GM10847 (cell line): Measurements from ENCODE around the gene TMEM123.

Source experiments
- POLR2A ChIP-seq: IDR thresholded peaks from 2 replicates; pipeline ENCODE4 v1.6.1; 2011; ENCODE audit not compliant: insufficient read length; ENCODE audit errors: extremely low read depth

Gene TMEM123

DNA sequence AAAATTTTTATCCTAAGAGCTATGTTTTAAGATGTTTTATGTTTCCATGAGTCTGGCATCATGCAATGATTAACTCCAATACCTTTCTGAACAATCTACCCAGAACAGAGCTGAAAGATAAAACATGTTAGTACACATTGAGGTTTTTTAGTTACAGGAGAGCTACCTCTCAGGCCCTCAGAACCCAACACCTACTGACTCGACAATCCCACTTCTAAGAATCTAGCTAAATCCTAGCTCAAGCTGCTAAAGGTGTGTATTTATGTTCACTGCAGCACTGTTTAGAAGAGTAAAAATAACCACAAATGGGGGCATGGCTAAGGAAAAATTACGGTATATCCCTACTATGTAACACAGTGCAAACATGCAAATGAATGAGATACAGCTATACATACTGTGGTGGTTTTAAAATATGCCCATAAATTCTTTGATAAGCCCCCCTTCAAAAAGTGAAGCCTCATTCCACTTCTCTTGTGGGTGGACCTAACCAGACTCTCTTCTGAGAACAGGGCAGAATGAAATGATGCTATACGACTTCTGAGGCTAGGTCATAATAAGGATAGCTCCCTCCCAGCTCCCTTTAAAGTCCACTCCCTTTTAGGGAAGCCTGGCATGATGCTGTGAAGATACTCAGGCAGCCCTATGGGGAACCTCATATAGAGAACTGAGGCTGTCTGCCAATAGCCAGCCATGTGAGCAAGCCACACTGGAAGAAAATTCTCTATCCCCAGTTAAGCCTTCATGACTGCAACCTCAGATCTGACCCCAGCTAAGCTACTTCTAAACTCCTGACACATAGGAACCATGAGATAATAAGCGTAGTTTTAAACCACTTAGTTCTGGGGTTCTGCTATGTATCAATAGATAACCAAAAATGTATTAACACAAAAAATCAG lies 29.5 kb downstream of the TMEM123 start:
- no peak for TF ChIP-seq POLR2A

DNA sequence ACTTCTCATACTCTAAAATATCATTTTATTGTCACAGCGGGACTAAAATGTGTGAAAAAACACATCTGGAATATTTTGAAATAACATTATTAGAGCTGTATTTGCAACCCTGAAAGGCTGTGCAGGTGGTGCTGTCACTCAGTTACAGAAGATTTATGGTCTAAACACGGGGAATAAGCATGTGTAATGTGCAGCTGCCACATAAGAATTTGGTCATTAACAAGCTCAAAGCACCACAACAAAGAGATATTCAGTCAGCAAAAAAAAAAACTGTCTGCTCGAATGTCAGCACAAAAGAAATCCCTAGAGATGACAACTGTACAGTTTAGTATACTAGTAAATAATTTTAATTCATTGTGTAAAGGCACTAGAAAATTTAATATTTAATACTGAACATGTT lies 31.3 kb downstream of the TMEM123 start:
- TF ChIP-seq POLR2A: no peak

GRCh38 chr11:102420547-102420946 lies 32.0 kb downstream of the TMEM123 start:
- TF ChIP-seq POLR2A: no peak

DNA sequence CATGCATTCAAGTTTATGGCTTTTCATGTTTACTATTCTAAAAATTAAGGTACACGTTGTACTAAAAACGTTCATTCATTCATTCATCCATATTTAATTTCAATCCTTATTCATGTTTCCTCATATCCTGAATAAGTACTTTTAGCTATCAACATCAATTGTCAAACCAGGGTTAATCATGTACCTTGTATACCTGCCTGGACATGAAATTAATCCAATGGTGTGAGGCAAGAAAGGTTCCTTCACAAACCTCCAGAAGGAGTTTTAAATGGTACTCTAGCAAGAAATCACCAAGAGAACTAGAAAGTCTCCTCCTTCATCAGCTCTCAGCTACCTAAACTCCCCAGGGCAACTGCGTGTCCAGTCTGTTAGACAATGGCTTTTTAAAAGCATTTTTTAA lies 33.4 kb downstream of the TMEM123 start:
- no peak for TF ChIP-seq POLR2A

DNA sequence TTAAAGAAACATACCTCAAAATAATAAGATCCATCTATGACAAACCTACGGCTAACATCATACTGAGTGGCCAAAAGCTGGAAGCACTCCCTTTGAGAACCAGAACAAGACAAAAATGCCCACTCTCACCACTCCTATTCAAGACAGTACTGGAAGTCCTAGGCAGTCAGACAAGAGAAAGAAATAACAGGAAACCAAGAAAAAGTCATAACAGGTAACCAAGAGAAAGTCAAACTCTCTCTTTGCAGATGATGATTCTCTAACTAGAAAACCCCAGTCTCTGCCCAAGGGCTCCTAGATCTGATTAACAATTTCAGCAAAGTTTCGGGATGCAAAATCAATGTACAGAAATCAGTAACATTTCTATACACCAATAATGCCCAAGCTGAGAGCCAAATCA lies 35.6 kb downstream of the TMEM123 start:
- no peak for TF ChIP-seq POLR2A

DNA sequence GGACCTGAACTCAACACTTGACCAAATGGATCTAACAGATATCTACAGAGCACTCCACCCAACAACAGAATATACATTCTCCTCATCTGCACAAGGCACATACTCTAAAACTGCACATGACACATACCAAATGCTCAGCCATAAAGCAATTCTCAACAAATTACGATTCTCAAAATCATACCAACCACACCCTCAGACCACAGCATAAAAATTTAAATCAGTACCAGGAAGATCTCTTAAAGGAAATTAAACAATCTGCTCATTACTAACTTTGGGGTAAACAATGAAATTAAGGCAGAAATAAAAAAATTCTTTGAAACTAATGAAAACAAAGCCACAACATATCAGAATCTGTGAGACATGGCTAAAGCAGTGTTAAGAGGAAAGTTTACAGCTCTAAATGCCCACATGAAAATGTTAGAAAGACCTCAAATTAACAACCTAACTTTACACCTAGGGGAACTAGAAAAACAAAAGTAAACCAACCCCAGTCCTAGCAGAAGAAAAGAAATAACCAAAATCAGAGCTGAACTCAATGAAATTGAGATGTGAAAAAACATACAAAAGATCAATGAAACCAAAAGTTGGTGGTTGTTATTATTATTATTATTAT lies 37.2 kb downstream of the TMEM123 start:
- TF ChIP-seq POLR2A: no peak

DNA sequence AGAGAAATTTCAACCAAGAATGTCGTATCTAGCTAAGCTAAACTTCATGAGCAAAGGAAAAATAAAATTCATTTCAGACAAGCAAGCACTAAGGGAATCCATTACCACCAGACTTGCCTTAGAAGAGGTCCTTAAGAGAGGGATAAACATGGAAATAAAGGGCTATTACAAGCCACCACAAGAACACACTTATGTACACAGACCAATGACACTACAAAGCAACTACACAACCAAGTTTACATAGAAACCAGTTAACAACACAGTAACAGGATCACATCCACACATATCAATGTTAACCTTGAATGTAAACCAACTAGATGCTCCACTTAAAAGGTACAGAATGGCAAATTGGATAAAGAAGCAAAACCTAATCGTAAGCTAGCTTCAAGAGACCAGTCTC lies 38.0 kb downstream of the TMEM123 start:
- TF ChIP-seq POLR2A: no peak

DNA sequence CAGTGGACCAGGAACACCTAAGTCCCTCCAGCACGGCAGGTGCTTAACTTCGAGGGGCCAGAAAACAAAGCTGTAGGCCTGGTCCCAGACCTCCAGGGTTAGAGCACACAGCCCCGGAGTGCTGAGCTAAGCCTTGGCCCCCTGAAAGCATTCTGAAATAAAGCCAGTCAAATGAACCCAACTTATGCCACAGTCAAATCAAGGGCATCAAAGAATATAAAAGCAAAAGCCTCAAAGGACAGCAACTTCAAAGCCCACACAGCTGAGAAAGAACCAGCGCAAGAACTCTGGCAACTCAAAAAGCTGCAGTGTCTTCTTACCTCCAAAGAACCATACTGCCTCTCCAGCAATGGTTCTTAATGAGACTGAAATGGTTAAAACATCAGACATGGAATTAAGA lies 39.1 kb downstream of the TMEM123 start:
- TF ChIP-seq POLR2A: no peak

DNA sequence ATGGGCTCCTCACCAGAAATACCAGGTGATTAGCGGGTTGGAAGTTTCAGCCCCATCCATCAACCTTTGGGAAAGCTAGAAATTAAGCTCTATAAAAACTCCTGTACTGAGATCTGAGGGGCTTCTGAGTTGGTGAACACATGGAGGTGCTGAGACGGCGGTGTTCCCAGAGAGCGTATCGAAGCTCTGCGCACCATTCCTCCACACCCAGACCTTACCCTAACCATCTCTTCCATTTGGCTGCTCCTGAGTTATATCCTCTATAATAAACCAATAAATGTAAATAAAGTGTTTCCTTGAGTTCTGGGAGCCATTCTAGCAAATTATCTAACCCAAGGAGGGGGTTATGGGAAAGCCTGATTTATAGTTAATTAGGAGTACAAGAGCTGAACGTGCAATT lies 41.4 kb downstream of the TMEM123 start:
- TF ChIP-seq POLR2A: no peak

GRCh38 chr11:102410382-102410784 lies 42.2 kb downstream of the TMEM123 start:
- TF ChIP-seq POLR2A: no peak

- TF ChIP-seq POLR2A: no peak
Measured at GRCh38 chr11:102408339-102408738, 44.2 kb downstream of the TMEM123 start.

DNA sequence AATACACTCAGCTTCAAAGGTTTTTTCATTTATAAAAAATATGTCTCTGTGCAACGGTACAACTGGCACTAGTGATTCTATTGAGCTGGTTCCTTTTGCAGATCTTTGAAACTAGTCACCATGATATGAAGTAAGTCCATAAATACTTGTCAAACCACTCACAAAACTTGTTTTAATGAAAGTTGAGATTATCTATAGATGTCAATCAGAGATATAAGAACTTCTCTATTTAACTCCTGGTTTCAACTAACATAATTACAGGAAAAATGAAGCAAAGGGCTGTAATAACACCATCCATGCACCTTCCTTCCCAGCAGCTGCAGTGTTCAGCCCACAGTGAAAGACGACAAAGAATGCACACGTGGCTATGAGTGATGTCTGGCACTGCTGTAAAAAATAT lies 44.7 kb downstream of the TMEM123 start:
- TF ChIP-seq POLR2A: no peak

DNA sequence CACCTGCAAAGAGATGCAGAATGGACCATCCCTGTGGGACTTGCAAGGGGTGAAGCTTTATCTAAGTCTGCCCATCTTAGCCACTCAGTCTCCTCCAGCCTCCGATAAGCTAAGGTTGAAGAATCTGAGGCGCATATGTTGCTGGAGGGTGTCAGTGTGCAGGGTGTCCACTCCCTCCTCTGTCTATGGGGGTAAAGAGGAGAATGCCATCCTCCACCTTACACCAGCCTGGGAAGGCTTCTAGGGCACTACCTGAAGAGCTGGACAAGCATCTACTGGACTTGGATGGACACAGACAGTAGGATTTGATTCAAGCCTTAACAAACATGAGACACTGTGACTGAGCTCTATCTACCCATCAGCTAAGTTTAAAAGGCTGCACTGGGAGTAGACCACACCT lies 46.5 kb downstream of the TMEM123 start:
- no peak for TF ChIP-seq POLR2A

DNA sequence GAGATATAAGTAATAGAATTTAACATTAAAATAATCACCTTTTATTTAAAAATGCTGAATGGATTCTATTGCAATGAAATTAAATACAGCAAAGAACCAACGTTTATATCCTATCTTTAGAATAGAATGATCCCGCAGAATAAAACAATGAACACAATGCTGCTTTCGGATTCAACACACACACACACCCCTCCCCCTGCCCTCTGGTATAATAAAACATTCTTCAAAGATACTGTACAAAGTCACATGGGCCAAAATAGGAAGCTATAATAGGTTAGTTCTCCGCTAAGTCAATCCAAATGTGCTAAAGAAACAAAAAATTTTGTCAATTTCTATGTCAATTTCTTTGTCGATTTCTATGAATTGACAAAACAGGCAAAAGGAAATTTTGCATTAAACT lies 47.1 kb downstream of the TMEM123 start:
- no peak for TF ChIP-seq POLR2A

- no peak for TF ChIP-seq POLR2A
Measured at GRCh38 chr11:102402548-102402947, 50.0 kb downstream of the TMEM123 start.

DNA sequence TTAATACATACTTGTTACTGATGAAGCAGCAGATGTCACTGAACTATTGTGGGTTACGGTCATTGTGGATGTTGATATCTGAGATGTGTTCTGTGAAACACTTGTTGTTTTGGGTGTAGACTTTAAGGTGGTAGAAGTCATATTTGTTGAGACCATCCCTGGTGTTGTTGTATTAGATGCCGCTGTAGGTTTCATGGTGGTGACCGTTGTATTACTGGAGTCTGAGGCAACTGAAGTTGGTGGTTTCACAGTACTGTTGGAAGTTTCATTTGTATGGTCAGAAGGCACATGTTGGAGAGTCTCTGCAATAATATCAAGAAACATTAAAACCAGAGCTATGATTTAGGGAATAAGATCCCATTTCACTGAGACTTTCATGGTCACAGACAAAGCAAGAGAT lies 50.7 kb downstream of the TMEM123 start:
- no peak for TF ChIP-seq POLR2A

GRCh38 chr11:102400603-102401002 lies 52.0 kb downstream of the TMEM123 start:
- TF ChIP-seq POLR2A: no peak

GRCh38 chr11:102399189-102399588 lies 53.4 kb downstream of the TMEM123 start:
- no peak for TF ChIP-seq POLR2A
